Neural cell (in vitro differentiated cells): ENCODE data around the gene KCNK15. TPM values are rescaled to one million over a fixed set of nuclear protein-coding genes. Genes with fewer than 3 reads are reported as not detected.

Experiments used
- H2AFZ ChIP-seq: fragments of 200-600, 300-800 bp; sonication (generic), shearing (Covaris generic); 2 replicates; pipeline ENCODE4 v1.6.0; 2014; ENCODE audit warnings: low read depth, mild to moderate bottlenecking, antibody characterized with exemption, low read length, moderate library complexity
- H3F3A ChIP-seq: fragments of 200-600 bp; shearing (Covaris generic); 2 replicates; pipeline ENCODE4 v1.6.1; 2016; ENCODE audit warnings: mild to moderate bottlenecking, moderate library complexity, mixed read lengths, antibody characterized with exemption, low read length; ENCODE audit not compliant: insufficient read depth, poor library complexity, severe bottlenecking
- H3K27ac ChIP-seq: fragments of 200-600, 300-800 bp; sonication (generic), shearing (Covaris generic); 2 replicates; pipeline ENCODE4 v1.5.1; 2014; ENCODE audit warnings: mild to moderate bottlenecking, low read length, moderate library complexity
- H3K27me3 ChIP-seq: fragments of 300-800, 200-600 bp; sonication (generic), shearing (Covaris generic); 2 replicates; pipeline ENCODE4 v1.6.0; 2014; ENCODE audit warnings: mild to moderate bottlenecking, low read depth, low read length, moderate library complexity; ENCODE audit not compliant: insufficient read depth
- H3K36me3 ChIP-seq: fragments of 300-800, 200-600 bp; sonication (generic), shearing (Covaris generic); 2 replicates; pipeline ENCODE4 v1.5.1; 2014; ENCODE audit warnings: mild to moderate bottlenecking, antibody characterized with exemption, low read length, moderate library complexity; ENCODE audit not compliant: insufficient read depth
- H3K4me2 ChIP-seq: fragments of 300-800, 200-600 bp; sonication (generic), shearing (Covaris generic); 2 replicates; pipeline ENCODE4 v1.6.0; 2014; ENCODE audit warnings: mild to moderate bottlenecking, low read length
- H3K4me3 ChIP-seq: fragments of 300-800, 200-600 bp; sonication (generic), shearing (Covaris generic); 2 replicates; pipeline ENCODE4 v1.5.1; 2014; ENCODE audit warnings: mild to moderate bottlenecking, low read length, moderate library complexity
- H3K79me2 ChIP-seq: fragments of 200-600 bp; shearing (Covaris generic); replicated peaks from 2 replicates; pipeline ENCODE4 v1.6.0; 2014; ENCODE audit warnings: mild to moderate bottlenecking, low read length, moderate library complexity; ENCODE audit not compliant: insufficient read depth
- H3K9ac ChIP-seq: fragments of 300-800, 200-600 bp; sonication (generic), shearing (Covaris generic); 2 replicates; pipeline ENCODE4 v1.6.1; 2016; ENCODE audit warnings: mild to moderate bottlenecking, low read length, mixed read lengths
- H3K9me2 ChIP-seq: fragments of 200-600 bp; shearing (Covaris generic); 2 replicates; pipeline ENCODE4 v1.6.1; 2016; ENCODE audit warnings: mild to moderate bottlenecking, low read length, mixed read lengths; ENCODE audit not compliant: insufficient read depth
- H3K9me3 ChIP-seq: fragments of 200-600, 300-800 bp; sonication (generic), shearing (Covaris generic); 2 replicates; pipeline ENCODE4 v1.6.1; 2016; ENCODE audit warnings: mild to moderate bottlenecking, mixed run types, low read length, moderate library complexity, mixed read lengths
- H4K20me1 ChIP-seq: fragments of 200-600 bp; shearing (Covaris generic); 2 replicates; pipeline ENCODE4 v1.6.1; 2016; ENCODE audit warnings: mild to moderate bottlenecking, mixed run types; ENCODE audit not compliant: insufficient read depth
- EP300 ChIP-seq: fragments of 450-650 bp; conservative IDR thresholded peaks from 2 replicates; pipeline ENCODE4 v1.6.1; 2014; ENCODE audit warnings: antibody characterized with exemption, mild to moderate bottlenecking, moderate library complexity; ENCODE audit not compliant: poor library complexity, severe bottlenecking
- EZH2 ChIP-seq: fragments of 200-600, 300-800 bp; shearing (Covaris generic), sonication (generic); IDR thresholded peaks from 2 replicates; pipeline ENCODE4 v1.6.1; 2014; ENCODE audit warnings: antibody characterized with exemption, low read length, borderline replicate concordance, mild to moderate bottlenecking; ENCODE audit not compliant: insufficient read depth, poor library complexity, severe bottlenecking
- MXI1 ChIP-seq: fragments of 450-650 bp; conservative IDR thresholded peaks from 2 replicates; pipeline ENCODE4 v1.6.1; 2014; ENCODE audit warnings: antibody characterized with exemption, mild to moderate bottlenecking; ENCODE audit not compliant: poor library complexity, severe bottlenecking
- POLR2AphosphoS5 ChIP-seq: IDR thresholded peaks from 2 replicates; pipeline ENCODE4 v1.6.1; 2012
- RAD21 ChIP-seq: fragments of 450-650 bp; conservative IDR thresholded peaks from 2 replicates; pipeline ENCODE4 v1.6.1; 2014; ENCODE audit warnings: antibody characterized with exemption, mild to moderate bottlenecking, moderate library complexity
- SMC3 ChIP-seq: fragments of 450-650 bp; conservative IDR thresholded peaks from 2 replicates; pipeline ENCODE4 v1.6.1; 2014; ENCODE audit warnings: antibody characterized with exemption, mild to moderate bottlenecking, moderate library complexity; ENCODE audit not compliant: poor library complexity
- TAF1 ChIP-seq: IDR thresholded peaks from 2 replicates; pipeline ENCODE4 v1.6.1; 2012; ENCODE audit warnings: low read depth
- polyA plus RNA-seq: library from polyadenylated mRNA; depleted of rRNA; stranded (reverse); fragments of >200 nt; gene quantifications from 2 replicates; pipeline ENCODE4 v1.2.3, GENCODE V29; 2014
- TF ChIP-seq, protein P1 (sequence below): IDR thresholded peaks from 2 replicates; pipeline ENCODE4 v1.6.1; 2012; ENCODE audit warnings: borderline replicate concordance
- TF ChIP-seq, protein P2 (sequence below): fragments of 450-650 bp; IDR thresholded peaks from 2 replicates; pipeline ENCODE4 v1.5.1; 2014; ENCODE audit warnings: antibody characterized with exemption, mild to moderate bottlenecking, moderate library complexity; ENCODE audit not compliant: poor library complexity, severe bottlenecking

KCNK15 gene
- polyA plus RNA-seq, 1 donor from 2014 or later: not detected

DNA sequence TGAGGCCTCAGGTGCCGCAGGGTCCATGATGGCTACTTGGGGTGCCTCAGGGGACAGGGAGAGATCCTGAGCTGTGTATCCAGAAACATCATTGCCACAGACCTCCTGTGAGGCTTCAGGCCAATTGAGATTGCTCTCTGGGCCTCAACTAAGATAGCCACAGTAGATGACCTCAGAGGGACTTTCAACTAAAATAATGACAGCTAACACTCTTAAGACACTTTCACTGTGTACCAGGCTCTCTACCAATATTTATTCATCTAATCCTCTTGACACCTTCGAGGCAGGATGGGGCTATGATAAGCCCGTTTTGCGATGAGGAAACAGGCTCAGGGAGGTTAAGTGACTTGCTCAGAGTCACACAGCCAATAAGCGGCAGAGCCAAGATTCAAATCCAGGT lies 54.0 kb downstream of the KCNK15 start:
- no peaks in the 10 kb centered on the region for H3F3A ChIP-seq
- H3K4me3 ChIP-seq: no peak overlapping the region
- H3K9me3 ChIP-seq: no peaks in the 10 kb centered on the region
- H4K20me1 ChIP-seq: no peaks in the 10 kb centered on the region
- no peak overlapping the region for H3K27ac ChIP-seq
- TF ChIP-seq, protein P1, sequence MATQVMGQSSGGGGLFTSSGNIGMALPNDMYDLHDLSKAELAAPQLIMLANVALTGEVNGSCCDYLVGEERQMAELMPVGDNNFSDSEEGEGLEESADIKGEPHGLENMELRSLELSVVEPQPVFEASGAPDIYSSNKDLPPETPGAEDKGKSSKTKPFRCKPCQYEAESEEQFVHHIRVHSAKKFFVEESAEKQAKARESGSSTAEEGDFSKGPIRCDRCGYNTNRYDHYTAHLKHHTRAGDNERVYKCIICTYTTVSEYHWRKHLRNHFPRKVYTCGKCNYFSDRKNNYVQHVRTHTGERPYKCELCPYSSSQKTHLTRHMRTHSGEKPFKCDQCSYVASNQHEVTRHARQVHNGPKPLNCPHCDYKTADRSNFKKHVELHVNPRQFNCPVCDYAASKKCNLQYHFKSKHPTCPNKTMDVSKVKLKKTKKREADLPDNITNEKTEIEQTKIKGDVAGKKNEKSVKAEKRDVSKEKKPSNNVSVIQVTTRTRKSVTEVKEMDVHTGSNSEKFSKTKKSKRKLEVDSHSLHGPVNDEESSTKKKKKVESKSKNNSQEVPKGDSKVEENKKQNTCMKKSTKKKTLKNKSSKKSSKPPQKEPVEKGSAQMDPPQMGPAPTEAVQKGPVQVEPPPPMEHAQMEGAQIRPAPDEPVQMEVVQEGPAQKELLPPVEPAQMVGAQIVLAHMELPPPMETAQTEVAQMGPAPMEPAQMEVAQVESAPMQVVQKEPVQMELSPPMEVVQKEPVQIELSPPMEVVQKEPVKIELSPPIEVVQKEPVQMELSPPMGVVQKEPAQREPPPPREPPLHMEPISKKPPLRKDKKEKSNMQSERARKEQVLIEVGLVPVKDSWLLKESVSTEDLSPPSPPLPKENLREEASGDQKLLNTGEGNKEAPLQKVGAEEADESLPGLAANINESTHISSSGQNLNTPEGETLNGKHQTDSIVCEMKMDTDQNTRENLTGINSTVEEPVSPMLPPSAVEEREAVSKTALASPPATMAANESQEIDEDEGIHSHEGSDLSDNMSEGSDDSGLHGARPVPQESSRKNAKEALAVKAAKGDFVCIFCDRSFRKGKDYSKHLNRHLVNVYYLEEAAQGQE: no peak
- no peak for TF ChIP-seq MXI1
- H3K27me3 ChIP-seq: no peaks in the 10 kb centered on the region
- no peaks in the 10 kb centered on the region for H3K36me3 ChIP-seq
- H3K79me2 ChIP-seq: no peaks in the 10 kb centered on the region
- H2AFZ ChIP-seq: no peak overlapping the region
- H3K9ac ChIP-seq: no peak overlapping the region
- H3K9me2 ChIP-seq: no peaks in the 10 kb centered on the region
- no peak overlapping the region for H3K4me2 ChIP-seq

DNA sequence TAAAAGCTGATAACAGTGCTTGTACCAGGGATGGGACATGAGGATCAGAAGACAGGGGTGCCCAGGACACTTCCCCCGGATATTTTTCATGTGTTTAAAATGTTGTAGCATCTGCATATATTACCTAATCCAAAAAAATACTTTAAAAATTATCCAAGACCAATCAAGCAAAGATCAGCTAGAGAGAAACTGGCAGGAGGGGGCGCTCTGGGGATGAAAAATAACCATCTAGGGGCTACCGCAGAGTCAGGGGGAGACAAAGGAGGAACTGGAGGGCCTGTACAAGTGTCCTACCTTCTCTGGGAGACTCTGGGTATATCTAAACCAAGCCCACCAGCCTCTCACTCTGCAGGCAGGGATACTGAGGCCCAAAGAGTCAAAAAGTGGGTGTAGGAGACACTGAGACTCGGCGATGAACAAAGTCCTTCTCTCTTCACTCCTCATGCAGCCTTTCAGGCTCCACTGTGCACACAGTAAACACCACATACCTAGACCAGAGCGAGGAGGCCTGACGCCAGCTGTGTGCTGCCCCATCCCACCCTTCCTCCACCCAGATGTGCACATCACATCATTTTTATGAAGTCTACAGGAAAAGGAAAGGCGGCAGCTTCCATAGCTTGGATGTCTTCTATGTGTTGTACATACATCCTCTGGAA lies 54.9 kb downstream of the KCNK15 start:
- Histone ChIP-seq H3K36me3 (no peaks in the 10 kb centered on the region), H3K27ac (no peak overlapping the region), H3K9ac (no peak overlapping the region), H3F3A (no peaks in the 10 kb centered on the region), H3K27me3 (no peaks in the 10 kb centered on the region), H2AFZ (no peak overlapping the region), H3K9me2 (no peaks in the 10 kb centered on the region), H3K4me3 (no peak overlapping the region), H4K20me1 (no peaks in the 10 kb centered on the region), H3K4me2 (no peak overlapping the region), H3K9me3 (no peaks in the 10 kb centered on the region), H3K79me2 (peaks cover 5% of the 10 kb centered on the region)
- TF ChIP-seq POLR2AphosphoS5 (no peak), TAF1 (no peak), EZH2 (no peak), SMC3 (no peak), RAD21 (no peak), EP300 (no peak), MXI1 (no peak)
- TF ChIP-seq, protein P1: no peak
- TF ChIP-seq, protein P2, sequence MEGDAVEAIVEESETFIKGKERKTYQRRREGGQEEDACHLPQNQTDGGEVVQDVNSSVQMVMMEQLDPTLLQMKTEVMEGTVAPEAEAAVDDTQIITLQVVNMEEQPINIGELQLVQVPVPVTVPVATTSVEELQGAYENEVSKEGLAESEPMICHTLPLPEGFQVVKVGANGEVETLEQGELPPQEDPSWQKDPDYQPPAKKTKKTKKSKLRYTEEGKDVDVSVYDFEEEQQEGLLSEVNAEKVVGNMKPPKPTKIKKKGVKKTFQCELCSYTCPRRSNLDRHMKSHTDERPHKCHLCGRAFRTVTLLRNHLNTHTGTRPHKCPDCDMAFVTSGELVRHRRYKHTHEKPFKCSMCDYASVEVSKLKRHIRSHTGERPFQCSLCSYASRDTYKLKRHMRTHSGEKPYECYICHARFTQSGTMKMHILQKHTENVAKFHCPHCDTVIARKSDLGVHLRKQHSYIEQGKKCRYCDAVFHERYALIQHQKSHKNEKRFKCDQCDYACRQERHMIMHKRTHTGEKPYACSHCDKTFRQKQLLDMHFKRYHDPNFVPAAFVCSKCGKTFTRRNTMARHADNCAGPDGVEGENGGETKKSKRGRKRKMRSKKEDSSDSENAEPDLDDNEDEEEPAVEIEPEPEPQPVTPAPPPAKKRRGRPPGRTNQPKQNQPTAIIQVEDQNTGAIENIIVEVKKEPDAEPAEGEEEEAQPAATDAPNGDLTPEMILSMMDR: no peak

Other genes starting within 250 kb of the KCNK15 start
- 63.2 and 64.5 TPM in 2 replicates for gene SERINC3, start 223.8 kb upstream of the KCNK15 start, polyA plus RNA-seq
- 174 and 210 TPM in 2 replicates for gene PKIG, start 163.3 kb upstream of the KCNK15 start, polyA plus RNA-seq
- gene ADA, start 94.2 kb upstream of the KCNK15 start, polyA plus RNA-seq: 0.52 and 0.56 TPM in 2 replicates
- gene CCN5, start 30.5 kb upstream of the KCNK15 start, polyA plus RNA-seq: not detected in 2 replicates
- gene RIMS4, start 64.7 kb downstream of the KCNK15 start, polyA plus RNA-seq: 40.6 and 47.2 TPM in 2 replicates
- gene YWHAB, start 139.8 kb downstream of the KCNK15 start, polyA plus RNA-seq: 242 and 279 TPM in 2 replicates
- 3.6 and 6.2 TPM in 2 replicates for gene PABPC1L, start 164.2 kb downstream of the KCNK15 start, polyA plus RNA-seq
- 10.0 and 11.7 TPM in 2 replicates for gene TOMM34, start 214.5 kb downstream of the KCNK15 start, polyA plus RNA-seq
- gene STK4, start 220.6 kb downstream of the KCNK15 start, polyA plus RNA-seq: 12.5 and 14.0 TPM in 2 replicates